NK-92 treated with Interleukin-12 subunit alpha and Interleukin-12 subunit beta, amount 100 ng/mL, for 24 hours (cell line): ENCODE data around the gene NFATC1.

ENCODE experiments used
- DNase-seq: peaks from one replicate; lab custom pipeline; 2025; lab: John Stamatoyannopoulos, UW

NFATC1 gene

GRCh38 chr18:79423211-79424007, 27.7 kb downstream of the NFATC1 start:
- DNase-seq, result no peak

- DNase-seq, result no peak
Measured at GRCh38 chr18:79424008-79424565, 28.4 kb downstream of the NFATC1 start.

- DNase-seq, result no peak
Measured at GRCh38 chr18:79424880-79425568, 29.3 kb downstream of the NFATC1 start.

GRCh38 chr18:79425569-79425886, 29.8 kb downstream of the NFATC1 start:
- no peak for DNase-seq

- DNase-seq, result no peak
Measured at GRCh38 chr18:79426376-79427300, 30.9 kb downstream of the NFATC1 start.

- DNase-seq, result no peak
Measured at GRCh38 chr18:79427368-79428225, 31.9 kb downstream of the NFATC1 start.

GRCh38 chr18:79428287-79428686, 32.6 kb downstream of the NFATC1 start:
- no peak for DNase-seq

GRCh38 chr18:79429381-79429780, 33.7 kb downstream of the NFATC1 start:
- no peak for DNase-seq

GRCh38 chr18:79429785-79430281, 34.1 kb downstream of the NFATC1 start:
- DNase-seq, result no peak

- no peak for DNase-seq
Measured at GRCh38 chr18:79432376-79433120, 36.8 kb downstream of the NFATC1 start.

- DNase-seq, result no peak
Measured at GRCh38 chr18:79433431-79433830, 37.7 kb downstream of the NFATC1 start.

GRCh38 chr18:79434607-79435401, 39.1 kb downstream of the NFATC1 start:
- DNase-seq, result no peak

GRCh38 chr18:79436556-79437275, 41.0 kb downstream of the NFATC1 start:
- no peak for DNase-seq

GRCh38 chr18:79438089-79438897, 42.6 kb downstream of the NFATC1 start:
- no peak for DNase-seq

- DNase-seq, result no peak
Measured at GRCh38 chr18:79438898-79439627, 43.3 kb downstream of the NFATC1 start.

GRCh38 chr18:79439628-79440023, 43.9 kb downstream of the NFATC1 start:
- no peak for DNase-seq
